Left ventricle myocardium inferior (tissue), 1 donor: ENCODE data around the gene SRSF12. TPM values are rescaled to one million over a fixed set of nuclear protein-coding genes. Genes with fewer than 3 reads are reported as not detected.

Source experiments
- DNase-seq: peaks from one replicate; pipeline ENCODE4 v3.0.0-alpha.2; 2020
- H3K27ac ChIP-seq: fragments of 200-600 bp; replicated peaks from 2 replicates; pipeline ENCODE4 v1.8.0; 2021
- H3K27me3 ChIP-seq: fragments of 200-600 bp; 2 replicates; pipeline ENCODE4 v1.8.0; 2021; ENCODE audit warnings: low read depth
- H3K36me3 ChIP-seq: fragments of 200-600 bp; 2 replicates; pipeline ENCODE4 v1.8.0; 2021
- H3K4me1 ChIP-seq: fragments of 200-600 bp; 2 replicates; pipeline ENCODE4 v1.8.0; 2021
- H3K4me3 ChIP-seq: fragments of 200-600 bp; 2 replicates; pipeline ENCODE4 v1.8.0; 2021; ENCODE audit warnings: mild to moderate bottlenecking, moderate library complexity
- H3K9me3 ChIP-seq: fragments of 200-600 bp; replicated peaks from 2 replicates; pipeline ENCODE4 v1.8.0; 2021
- CTCF ChIP-seq: fragments of 200-600 bp; IDR thresholded peaks from 2 replicates; pipeline ENCODE4 v1.8.0; 2021; ENCODE audit warnings: antibody characterized with exemption, mild to moderate bottlenecking, borderline replicate concordance
- intact Hi-C: fragments of 100-400 bp; cut with micrococcal nuclease; formaldehyde crosslinking; loops from one replicate; pipeline ENCODE4 v1.11.0; 2022
- total RNA-seq: library from RNA; stranded (reverse); fragmentation: NEBNext Ultra II Directional; extraction: Animal tissue kit (Norgen Biotek cat#: 25700); gene quantifications from one replicate; pipeline ENCODE4 v1.2.1, GENCODE V29; 2021
- donor health status: DM: no; HTN: yes; CAD: no; lungs with severe emphysema.

Gene SRSF12
- total RNA-seq, 1 donor from 2014 or later, result not detected

GRCh38 chr6:89144354-89144906 lies 26.6 kb upstream of the SRSF12 start:
- intact Hi-C loops, result loop anchor here (10.0 kb wide), 1 partner anchor 60 kb away; the partner anchor contains the start of gene PNRC1
- Histone ChIP-seq H3K27me3 (no peaks in the 10 kb centered on the region), H3K4me3 (no peak overlapping the region), H3K36me3 (peaks cover 3% of the 10 kb centered on the region), H3K4me1 (peaks cover 51% of the 10 kb centered on the region), H3K27ac (no peak overlapping the region), H3K9me3 (no peaks in the 10 kb centered on the region)
- no peak for DNase-seq
- no peak for TF ChIP-seq CTCF

DNA sequence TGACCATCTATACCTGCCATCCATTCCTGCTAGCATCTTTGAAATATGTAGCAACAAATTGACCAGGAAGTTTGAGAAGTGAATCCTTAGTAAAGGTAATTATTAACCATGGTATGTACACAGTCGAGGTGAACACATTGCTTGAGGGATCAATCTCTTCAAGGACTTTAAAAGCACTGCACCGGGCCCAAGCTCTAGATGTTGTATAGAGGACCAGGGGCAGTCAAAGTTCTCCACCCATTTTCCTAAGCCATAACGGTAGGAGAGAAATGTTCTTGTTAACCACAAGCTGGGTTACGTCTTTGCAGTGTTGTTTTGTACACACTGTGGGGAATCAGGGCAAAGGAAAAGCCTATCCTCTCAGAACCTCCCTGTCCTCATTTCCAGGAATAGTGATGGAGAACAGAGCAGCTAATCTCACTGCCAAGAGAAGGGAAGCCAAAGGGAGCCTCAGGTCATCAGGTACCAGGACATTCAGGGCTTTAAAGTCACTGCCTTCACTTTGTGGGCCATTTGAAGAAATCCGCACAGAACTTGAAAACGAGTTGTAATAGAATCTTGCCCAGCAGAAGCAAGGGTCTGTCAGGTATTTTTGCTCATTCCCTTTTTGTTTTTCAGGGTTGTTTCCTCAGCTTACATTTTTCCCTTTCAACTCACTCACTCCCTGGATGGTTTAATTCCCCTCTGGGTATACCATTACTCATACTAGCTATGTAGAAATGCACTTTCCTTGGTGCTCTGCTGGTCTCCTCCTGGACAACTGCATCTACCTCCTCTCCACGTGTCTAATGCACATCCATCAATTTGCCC lies 22.7 kb upstream of the SRSF12 start:
- no peaks in the 10 kb centered on the region for H3K27me3 ChIP-seq
- H3K27ac ChIP-seq, result no peak overlapping the region
- H3K9me3 ChIP-seq, result no peaks in the 10 kb centered on the region
- H3K4me3 ChIP-seq, result no peak overlapping the region
- intact Hi-C loops, result loop anchor here (10.0 kb wide), 1 partner anchor 56 kb away; the partner anchor contains the start of gene PNRC1
- no peaks in the 10 kb centered on the region for H3K36me3 ChIP-seq
- peaks cover 17% of the 10 kb centered on the region for H3K4me1 ChIP-seq
- DNase-seq, result no peak
- no peak for TF ChIP-seq CTCF

DNA sequence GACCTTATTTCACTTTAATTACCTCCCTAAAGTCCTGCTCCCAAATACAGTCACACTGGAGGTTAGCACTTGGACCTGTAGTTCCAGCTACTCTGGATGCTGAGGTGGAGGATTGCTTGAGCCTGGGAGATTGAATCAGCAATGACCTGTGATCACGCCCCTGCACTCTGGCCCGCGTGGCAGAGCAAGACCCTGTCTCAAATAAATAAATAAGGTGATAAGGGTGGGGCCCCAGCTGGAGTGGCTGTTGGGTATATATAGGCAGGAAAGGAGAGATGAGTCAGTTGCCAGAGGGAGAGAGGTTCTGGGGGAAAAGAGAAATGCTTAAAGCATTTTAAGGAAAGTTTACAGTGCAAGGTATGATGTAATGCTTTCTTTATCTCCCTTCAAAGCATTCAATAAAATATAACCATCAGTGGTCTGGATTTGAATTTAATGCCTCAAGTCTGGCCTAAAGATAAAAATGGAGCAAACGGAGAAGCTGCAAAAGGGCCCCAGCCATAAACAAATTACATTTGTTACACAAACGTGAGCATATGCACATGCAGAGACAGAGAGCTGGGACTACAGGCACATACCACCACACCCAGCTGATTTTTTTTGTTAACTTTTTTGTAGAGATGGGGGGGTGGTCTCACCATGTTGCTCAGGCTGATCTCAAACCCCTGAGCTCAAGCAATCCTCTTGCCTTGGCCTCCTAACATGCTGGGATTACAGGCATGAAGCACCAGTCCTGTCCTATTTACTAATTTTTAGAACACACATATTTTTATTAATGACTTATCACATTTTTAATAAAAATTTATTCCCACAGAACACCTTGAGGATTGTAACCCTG lies 21.9 kb upstream of the SRSF12 start:
- Histone ChIP-seq H3K4me1 (peaks cover 12% of the 10 kb centered on the region), H3K4me3 (no peak overlapping the region), H3K36me3 (no peaks in the 10 kb centered on the region), H3K27me3 (no peaks in the 10 kb centered on the region), H3K9me3 (no peaks in the 10 kb centered on the region), H3K27ac (no peak overlapping the region)
- DNase-seq, result no peak
- intact Hi-C loops, result loop anchor here (10.0 kb wide), 1 partner anchor 55 kb away; the partner anchor contains the start of gene PNRC1
- no peak for TF ChIP-seq CTCF

- H3K36me3 ChIP-seq, result no peaks in the 10 kb centered on the region
- no peak overlapping the region for H3K4me3 ChIP-seq
- H3K27me3 ChIP-seq, result no peaks in the 10 kb centered on the region
- H3K4me1 ChIP-seq, result peaks cover 12% of the 10 kb centered on the region
- intact Hi-C loops, result no loop called here
- H3K27ac ChIP-seq, result no peak overlapping the region
- TF ChIP-seq CTCF, result no peak
- H3K9me3 ChIP-seq, result no peaks in the 10 kb centered on the region
- DNase-seq, result no peak
Observed at GRCh38 chr6:89138173-89138572, 20.3 kb upstream of the SRSF12 start.

- Histone ChIP-seq H3K4me3 (no peak overlapping the region), H3K4me1 (peaks cover 4% of the 10 kb centered on the region), H3K27ac (no peak overlapping the region), H3K27me3 (no peaks in the 10 kb centered on the region), H3K9me3 (no peaks in the 10 kb centered on the region), H3K36me3 (no peaks in the 10 kb centered on the region)
- intact Hi-C loops, result no loop called here
- no peak for DNase-seq
- TF ChIP-seq CTCF, result no peak
Observed at GRCh38 chr6:89134723-89135122, 16.9 kb upstream of the SRSF12 start.
